Calu3 (cell line): Measurements from ENCODE around the gene LIN28B. TPM values are rescaled to one million over a fixed set of nuclear protein-coding genes. Genes with fewer than 3 reads are reported as not detected.
"Not testable (repeated sequence)": the region's sequence is repeated elsewhere in the genome, so short reads cannot be mapped to it uniquely, and the experiment has no call there.

Experiments used
- BruUV-seq: library from RNA; stranded (reverse); fragments of 400-500 nt; replicated peaks from 2 replicates; lab custom pipeline; 2021; lab: Mats Ljungman, UMichigan
- CTCF ChIA-PET: fragments of 300-600 bp; sonication (Branson Sonifier 250); formaldehyde crosslinking; loops from one replicate; lab custom pipeline; 2022; ENCODE audit warnings: antibody characterized with exemption; lab: Charles Lee
- DNase-seq: peaks from one replicate; pipeline ENCODE4 v3.0.0; 2022
- H3K27ac Mint-ChIP-seq: one replicate; pipeline ENCODE4 v1.8.0; 2022; ENCODE audit warnings: mixed read lengths; ENCODE audit not compliant: unreplicated experiment
- H3K27me3 Mint-ChIP-seq: one replicate; pipeline ENCODE4 v1.8.0; 2022; ENCODE audit warnings: mixed read lengths; ENCODE audit not compliant: unreplicated experiment
- H3K36me3 Mint-ChIP-seq: one replicate; pipeline ENCODE4 v1.8.0; 2022; ENCODE audit warnings: mild to moderate bottlenecking, moderate library complexity, mixed read lengths; ENCODE audit not compliant: insufficient read depth, unreplicated experiment
- H3K4me1 Mint-ChIP-seq: one replicate; pipeline ENCODE4 v1.8.0; 2022; ENCODE audit warnings: mild to moderate bottlenecking, low read depth, mixed read lengths; ENCODE audit not compliant: unreplicated experiment
- H3K4me3 Mint-ChIP-seq: one replicate; pipeline ENCODE4 v1.8.0; 2022; ENCODE audit warnings: mild to moderate bottlenecking, low read depth, moderate library complexity, mixed read lengths; ENCODE audit not compliant: unreplicated experiment
- H3K9me3 Mint-ChIP-seq: one replicate; pipeline ENCODE4 v1.8.0; 2022; ENCODE audit warnings: low read depth, mixed read lengths; ENCODE audit not compliant: unreplicated experiment
- intact Hi-C: fragments of 100-400 bp; cut with micrococcal nuclease; formaldehyde crosslinking; loops from one replicate; pipeline ENCODE4 v1.10.0; 2022; ENCODE audit not compliant: unreplicated experiment
- total RNA-seq: library from RNA; stranded (reverse); gene quantifications from 2 replicates; pipeline ENCODE4 v1.2.3, GENCODE V29; 2022
- TF ChIP-seq, protein P1 (sequence below): fragments of 200-600 bp; IDR thresholded peaks from one replicate; pipeline ENCODE4 v1.8.0; 2022; ENCODE audit warnings: antibody characterized with exemption; ENCODE audit not compliant: unreplicated experiment

LIN28B gene
- total RNA-seq, 1 experiment from 2014 or later = not detected

DNA sequence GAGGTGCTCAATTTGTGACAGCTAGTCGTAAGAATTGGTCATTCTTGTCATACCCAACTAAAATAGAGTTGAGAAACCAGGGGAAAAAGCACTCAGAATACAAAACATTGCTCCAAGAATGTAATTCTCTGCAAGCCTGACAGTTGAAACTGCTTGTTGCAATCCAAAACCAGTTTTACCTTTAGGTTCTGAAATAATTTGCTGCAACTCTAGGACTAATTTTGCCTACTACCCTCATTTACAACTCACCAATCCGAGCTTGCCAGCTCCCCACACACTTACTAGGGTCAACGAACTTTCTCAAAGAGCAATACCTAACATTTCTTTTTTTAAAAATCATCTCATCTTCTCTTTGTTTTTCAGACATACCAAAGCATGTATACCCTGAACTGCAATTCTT is 29.7 kb downstream of the LIN28B start:
- peaks cover 2% of the 10 kb centered on the region for H3K9me3 Mint-ChIP-seq
- intact Hi-C loops = no loop called here
- no peak overlapping the region for H3K4me3 Mint-ChIP-seq
- no peaks in the 10 kb centered on the region for H3K27me3 Mint-ChIP-seq
- H3K36me3 Mint-ChIP-seq = no peaks in the 10 kb centered on the region
- DNase-seq = no peak
- H3K4me1 Mint-ChIP-seq = no peaks in the 10 kb centered on the region
- H3K27ac Mint-ChIP-seq = no peak overlapping the region
- CTCF ChIA-PET = no interaction called here
- no TSS peak for BruUV-seq
- TF ChIP-seq, protein P1, sequence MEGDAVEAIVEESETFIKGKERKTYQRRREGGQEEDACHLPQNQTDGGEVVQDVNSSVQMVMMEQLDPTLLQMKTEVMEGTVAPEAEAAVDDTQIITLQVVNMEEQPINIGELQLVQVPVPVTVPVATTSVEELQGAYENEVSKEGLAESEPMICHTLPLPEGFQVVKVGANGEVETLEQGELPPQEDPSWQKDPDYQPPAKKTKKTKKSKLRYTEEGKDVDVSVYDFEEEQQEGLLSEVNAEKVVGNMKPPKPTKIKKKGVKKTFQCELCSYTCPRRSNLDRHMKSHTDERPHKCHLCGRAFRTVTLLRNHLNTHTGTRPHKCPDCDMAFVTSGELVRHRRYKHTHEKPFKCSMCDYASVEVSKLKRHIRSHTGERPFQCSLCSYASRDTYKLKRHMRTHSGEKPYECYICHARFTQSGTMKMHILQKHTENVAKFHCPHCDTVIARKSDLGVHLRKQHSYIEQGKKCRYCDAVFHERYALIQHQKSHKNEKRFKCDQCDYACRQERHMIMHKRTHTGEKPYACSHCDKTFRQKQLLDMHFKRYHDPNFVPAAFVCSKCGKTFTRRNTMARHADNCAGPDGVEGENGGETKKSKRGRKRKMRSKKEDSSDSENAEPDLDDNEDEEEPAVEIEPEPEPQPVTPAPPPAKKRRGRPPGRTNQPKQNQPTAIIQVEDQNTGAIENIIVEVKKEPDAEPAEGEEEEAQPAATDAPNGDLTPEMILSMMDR = no peak

DNA sequence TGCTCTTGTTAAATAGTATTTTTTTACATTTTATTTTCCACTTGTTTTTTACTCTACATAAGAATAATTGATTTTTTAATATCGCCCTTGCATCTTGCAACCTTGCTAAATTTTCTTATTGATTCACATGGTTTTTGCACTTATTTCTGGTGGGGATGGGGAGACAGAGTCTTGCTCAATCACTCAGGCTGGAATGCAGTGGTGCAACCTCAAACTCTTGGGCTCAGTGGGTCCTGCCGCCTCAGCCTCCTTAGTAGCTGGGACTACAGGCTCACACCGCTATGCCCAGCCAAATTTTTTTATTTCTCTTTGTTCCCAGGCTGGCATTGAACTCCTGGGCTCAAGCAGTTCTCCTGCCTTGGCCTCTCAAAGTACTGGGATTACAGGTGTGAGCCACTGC is 30.3 kb downstream of the LIN28B start:
- DNase-seq = no peak
- Mint-ChIP-seq H3K9me3 (peaks cover 2% of the 10 kb centered on the region), H3K27ac (no peak overlapping the region), H3K36me3 (no peaks in the 10 kb centered on the region), H3K4me3 (no peak overlapping the region), H3K27me3 (no peaks in the 10 kb centered on the region), H3K4me1 (no peaks in the 10 kb centered on the region)
- intact Hi-C loops = no loop called here
- BruUV-seq = no TSS peak
- TF ChIP-seq, protein P1 = no peak
- CTCF ChIA-PET = no interaction called here

DNA sequence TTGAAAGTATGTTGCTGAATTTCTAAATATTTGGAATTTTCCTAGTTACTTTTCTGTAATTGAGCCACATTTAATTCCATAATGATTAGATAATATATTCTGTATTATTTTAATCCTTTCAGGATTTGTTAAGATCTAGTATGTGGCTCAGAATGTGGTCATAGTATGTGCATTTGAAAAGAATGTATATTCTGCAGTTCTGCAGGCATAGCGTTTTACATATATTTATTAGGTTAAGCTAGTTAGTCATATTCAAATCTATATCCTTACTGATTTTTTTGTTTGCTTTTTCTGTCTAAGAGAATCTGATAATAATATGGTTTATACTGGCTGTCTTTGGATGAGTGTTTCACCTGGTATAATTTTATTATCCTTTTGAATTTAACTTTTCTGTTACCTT is 33.2 kb downstream of the LIN28B start:
- TF ChIP-seq, protein P1 = no peak
- no TSS peak for BruUV-seq
- peaks cover 2% of the 10 kb centered on the region for H3K9me3 Mint-ChIP-seq
- no peaks in the 10 kb centered on the region for H3K27me3 Mint-ChIP-seq
- CTCF ChIA-PET = no interaction called here
- no peaks in the 10 kb centered on the region for H3K4me1 Mint-ChIP-seq
- intact Hi-C loops = no loop called here
- no peaks in the 10 kb centered on the region for H3K36me3 Mint-ChIP-seq
- DNase-seq = no peak
- no peak overlapping the region for H3K4me3 Mint-ChIP-seq
- no peak overlapping the region for H3K27ac Mint-ChIP-seq

DNA sequence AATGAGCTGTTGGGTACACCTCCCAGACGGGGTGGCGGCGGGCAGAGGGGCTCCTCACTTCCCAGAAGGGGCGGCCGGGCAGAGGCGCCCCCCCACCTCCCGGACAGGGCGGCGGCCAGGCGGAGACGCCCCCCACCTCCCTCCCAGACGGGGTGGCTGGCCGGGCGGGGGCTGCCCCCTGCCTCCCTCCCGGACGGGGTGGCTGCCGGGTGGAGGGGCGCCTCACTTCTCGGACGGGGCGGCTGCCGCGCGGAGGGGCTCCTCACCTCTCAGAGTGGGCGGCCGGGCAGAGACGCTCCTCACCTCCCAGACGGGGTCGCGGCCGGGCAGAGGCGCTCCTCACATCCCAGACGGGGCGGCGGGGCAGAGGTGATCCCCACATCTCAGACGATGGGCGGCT is 34.2 kb downstream of the LIN28B start:
- intact Hi-C loops, H3K27ac Mint-ChIP-seq, H3K36me3 Mint-ChIP-seq, H3K4me1 Mint-ChIP-seq, H3K4me3 Mint-ChIP-seq, DNase-seq, H3K9me3 Mint-ChIP-seq, H3K27me3 Mint-ChIP-seq, CTCF ChIA-PET, BruUV-seq: not testable (repeated sequence)

DNA sequence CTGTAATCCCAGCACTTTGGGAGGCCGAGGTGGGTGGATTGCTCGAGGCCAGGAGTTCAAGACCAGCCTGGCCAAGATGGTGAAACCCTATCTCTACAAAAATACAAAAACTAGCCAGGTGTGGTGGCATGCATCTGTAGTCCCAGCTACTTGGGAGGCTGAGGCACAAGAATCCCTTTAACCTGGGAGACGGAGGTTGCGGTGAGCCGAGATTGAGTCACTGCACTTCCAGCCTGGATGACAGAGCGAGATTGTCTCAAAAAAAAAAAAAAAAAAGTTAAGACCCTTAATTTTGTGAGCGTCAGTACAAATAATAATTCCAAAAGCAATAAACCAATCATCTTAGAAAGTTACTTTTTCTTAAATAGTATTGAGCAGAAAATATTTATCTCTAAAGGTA is 36.7 kb downstream of the LIN28B start:
- CTCF ChIA-PET = interaction anchor here (0.6 to 0.7 kb wide), 2 partner anchors 114 to 1196 kb away, joined by 3 to 4 read pairs; no protein-coding TSS in a partner anchor
- H3K27ac Mint-ChIP-seq, H3K36me3 Mint-ChIP-seq, BruUV-seq, intact Hi-C loops, H3K27me3 Mint-ChIP-seq, H3K9me3 Mint-ChIP-seq, DNase-seq, H3K4me1 Mint-ChIP-seq, H3K4me3 Mint-ChIP-seq: not testable (repeated sequence)
